GM19395 (cell line): Measurements from ENCODE around the gene ARL3.

Experiments
- ATAC-seq: cut with Tn5 transposase; IDR thresholded peaks from one replicate; pipeline ENCODE4 v1.9.1; 2021; ENCODE audit warnings: mild to moderate bottlenecking, moderate library complexity; ENCODE audit not compliant: unreplicated experiment

Gene ARL3

DNA sequence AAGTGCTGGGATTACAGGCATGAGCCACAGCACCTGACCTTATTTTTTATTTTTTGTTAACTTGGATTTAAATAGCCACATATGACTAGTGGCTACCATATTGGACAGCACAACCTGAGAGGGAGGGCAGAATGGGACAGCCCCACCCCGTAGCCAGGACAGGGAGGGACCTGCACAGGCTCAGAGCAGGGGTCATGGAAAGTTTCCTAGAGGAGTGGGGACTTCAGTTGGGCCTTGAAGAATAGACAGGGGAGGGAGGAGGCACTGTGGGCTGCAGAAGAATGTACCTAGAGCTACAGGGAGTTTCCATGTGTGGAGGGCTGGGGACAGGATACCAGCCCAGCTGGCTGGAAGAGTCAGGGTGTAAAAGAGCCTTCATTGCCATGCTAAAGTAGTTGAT lies 61.1 kb downstream of the ARL3 start:
- no peak for ATAC-seq

- ATAC-seq = peak; percentile 60
These were observed 61.9 kb downstream of the ARL3 start for GRCh38 chr10:102652170-102652916.

DNA sequence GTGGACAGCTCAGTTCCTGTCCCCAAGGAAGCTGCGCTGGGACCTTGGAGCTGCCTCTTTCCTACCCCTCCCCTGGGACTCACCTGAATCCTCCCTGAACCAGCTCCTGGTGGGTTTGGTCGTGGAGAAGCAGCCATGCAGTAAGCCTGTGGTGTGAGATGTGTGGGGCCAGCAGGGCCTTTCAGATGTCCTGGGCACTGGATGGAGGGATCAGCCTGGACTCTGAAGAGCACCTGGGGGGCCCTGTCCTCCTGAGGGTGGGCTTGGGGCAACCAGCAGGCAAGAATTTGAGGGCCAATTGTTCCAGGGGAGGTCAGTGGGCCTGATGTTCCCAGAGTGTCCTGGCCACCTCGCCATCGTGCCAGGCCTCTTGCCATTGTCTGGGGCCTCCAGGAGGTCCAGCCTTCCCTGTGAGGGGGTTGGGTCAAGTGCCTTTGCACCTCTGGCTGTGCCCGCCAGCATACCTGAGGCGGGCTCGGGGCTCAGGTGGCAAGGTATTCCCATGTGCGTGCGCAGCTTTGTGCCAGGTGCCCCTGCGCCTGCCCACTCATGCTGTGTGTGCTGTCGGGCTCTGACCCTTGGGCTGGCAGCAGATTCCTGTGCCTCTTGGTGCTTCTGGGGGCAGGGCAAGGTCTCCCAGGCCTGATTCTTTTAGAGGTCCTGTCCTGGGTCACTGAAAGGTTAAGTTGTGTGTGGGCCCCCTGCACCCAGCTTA lies 62.6 kb downstream of the ARL3 start:
- peak; percentile 22 for ATAC-seq

GRCh38 chr10:102650655-102651454 lies 63.3 kb downstream of the ARL3 start:
- ATAC-seq = no peak

DNA sequence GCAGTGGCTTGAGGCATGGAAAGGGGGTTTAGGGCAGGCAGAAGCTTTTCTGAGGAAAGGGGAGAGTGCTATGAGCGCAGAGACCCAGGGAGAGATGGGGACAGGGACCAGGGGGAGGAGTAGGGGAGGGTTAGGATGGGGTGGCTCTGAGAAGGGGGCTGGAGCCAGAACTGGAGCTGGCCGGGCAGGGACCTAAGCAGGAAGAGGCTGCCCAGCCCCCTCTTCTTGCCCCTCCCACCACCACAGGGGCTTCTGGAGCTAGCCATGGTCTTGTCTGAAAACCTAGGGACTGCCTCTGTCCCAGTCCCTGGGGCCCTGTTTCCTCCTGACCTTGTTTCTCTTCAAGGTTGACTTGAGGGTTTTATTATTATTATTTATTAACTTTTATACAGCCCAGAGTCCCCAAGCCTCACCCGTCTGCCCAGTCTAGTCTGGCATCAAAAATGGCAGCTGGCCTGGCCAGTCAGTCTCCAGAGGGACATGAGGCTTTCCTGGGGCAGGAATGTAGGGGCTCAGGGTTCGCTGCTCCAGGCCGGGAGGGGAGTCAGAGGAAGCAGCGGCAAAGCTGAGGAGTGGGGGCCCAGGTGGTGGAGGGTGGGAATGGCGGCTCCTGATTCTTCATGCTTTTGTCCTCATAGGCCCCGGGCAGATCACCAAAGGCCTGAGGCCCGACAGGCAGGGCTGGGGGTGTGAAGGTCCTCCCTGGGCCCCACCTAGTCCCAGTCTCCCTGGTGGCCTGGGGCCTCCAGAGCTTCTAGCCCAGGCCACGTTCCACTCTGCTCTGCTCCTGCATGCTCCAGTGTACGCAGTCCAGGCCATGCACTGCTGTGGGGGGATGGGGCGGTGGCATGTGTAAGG lies 64.2 kb downstream of the ARL3 start:
- ATAC-seq = no peak

DNA sequence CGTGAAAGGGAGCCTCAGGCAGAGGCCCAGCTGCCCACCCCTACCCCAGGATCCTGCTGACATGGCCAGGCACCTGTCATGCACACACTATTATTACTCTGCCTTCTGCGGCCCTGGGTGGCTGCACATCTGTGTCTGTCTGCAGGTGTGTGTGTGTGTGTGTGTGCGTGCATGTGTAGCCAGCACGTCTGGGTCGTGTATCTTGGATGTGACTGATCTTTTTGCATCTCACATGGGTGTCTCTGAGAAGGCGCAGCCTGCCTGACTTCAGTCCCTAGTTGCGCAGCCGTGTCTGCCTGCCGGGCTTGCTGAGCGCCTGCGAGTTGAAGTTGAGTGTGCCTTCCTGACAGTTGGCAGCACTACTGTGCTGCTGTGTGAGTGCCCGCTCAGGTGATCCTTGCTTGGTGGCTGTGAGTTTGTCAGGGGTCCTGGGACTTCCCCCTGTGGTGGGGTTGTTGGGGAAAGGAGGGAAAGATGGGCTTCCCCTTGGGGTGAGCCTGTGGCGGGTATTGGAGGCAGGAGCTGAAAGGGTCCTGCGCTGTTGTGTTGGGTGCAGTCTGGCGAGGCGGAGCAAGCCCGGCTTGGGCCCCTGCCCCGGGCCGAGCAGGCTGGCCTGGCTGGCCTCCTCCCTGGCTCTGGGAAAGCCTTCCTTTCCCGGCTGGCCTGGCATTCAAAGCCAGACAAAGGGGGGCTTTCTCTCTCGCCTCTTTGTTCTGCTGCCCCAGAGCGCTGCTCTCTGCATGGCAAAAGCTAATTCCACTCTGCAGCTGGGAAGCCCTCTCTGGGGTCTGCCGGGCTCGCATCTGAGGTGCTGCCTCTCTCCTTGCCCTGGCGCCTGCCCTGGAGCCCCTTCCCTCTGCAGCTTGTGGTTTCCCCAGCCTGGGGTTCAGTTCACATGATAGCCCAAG lies 65.1 kb downstream of the ARL3 start:
- no peak for ATAC-seq

DNA sequence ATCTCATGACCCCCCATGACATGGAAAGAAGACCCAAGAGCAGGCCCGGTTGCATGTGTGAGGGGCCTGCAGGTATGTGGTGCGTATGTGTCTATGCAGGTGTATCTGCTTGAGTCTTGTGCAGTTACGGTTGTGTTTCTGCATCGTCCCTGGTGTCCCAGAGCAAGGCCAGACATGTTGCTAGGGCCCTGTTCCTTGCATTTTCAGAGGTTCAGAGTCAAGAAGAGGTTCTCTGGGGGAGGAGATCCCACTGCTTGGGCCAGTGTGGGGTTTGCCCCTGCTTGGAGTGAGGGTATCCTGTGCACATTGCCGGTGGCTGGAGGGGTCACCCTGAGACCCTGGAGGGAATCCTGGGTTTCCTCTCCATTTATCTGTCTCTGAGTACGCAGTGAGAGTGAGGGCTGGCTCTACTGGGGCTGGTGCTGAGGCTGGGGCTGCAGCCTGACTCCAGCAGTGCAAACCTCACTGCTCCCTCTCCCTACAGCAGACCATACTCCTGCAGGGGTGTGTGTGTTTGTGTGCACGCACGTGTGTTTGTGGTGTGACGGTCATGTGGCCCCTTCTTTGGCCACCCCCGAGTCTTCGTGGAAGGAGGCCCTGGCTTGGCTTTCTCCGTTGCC lies 65.8 kb downstream of the ARL3 start:
- no peak for ATAC-seq

DNA sequence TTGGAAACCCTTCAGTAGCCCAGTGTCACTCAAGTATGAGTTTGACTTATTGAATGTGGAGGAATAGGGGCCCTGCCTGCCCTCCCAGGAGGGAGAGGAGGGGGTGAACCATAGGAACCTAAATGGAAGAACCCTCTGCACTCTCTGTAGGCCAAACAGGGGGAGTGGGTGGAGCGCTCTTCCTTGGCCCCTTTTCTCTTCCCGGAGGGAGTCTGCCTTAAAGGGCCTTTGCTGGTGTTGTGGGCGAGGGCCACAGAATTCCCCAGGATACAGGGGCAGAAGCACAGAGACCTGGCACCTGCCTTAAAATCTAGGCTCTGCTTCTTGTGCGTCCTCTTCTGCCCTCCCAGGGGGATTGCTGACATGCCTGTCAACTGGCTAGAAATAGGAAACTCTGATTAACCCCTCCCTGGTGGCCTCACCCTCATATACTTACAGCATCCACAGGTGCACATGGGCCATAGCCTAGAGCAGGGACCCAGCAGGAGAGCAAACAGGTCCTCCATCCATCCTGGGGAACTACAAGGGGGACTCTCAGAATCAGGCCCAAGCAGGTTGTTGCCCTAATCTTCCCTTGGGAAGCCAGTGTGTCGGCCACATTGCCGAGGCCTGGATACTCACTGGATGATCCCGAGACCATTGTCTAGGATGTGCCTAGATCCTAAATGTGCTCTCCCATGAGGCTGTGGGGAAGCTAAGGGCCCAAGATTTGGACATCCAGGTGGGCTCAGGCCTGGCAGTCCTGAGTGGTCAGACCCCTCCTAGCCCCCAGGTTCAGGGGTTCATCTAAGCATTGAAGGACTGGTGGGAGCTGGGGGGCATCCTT lies 66.5 kb downstream of the ARL3 start:
- ATAC-seq = no peak

DNA sequence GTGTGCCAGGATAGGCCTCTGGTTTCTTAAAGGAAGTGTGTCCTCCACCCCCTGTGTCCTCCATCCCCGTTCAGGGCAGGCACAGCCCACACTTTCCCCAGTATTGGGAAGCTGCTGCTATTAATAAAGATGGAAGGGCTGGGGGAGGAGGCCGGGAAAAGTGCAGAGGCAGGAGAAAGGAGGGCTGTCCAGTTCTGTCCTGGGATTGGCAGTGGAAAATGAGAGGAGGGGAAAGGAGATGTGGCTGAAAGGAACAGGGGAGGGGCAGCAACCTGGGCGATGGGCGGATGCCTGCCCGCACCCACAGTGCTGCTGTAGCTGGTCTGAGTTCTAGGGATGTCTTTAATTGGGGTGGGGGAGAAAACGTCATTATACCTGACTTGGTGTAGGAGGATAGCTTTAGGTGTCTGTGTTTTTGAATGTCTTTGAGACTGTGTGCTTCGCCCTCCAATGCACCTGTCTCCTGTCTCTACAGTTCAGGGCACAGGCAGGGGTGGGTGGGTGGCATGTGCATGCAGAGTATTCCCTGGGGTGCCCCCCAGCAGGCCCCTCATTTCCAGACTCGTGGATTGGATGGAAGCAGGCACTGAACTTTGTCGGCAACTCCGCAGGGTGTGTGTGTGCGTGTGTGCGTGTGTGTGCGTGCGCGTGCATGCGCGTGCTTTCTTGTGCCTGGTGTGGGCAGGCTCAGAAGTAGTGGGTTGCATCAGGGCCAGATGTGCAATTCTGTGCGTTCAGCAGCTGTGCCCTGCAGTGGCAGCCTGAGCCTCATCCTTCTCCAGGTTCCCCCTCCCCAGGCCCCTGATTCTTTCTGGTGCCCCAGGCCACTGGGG lies 67.4 kb downstream of the ARL3 start:
- ATAC-seq = no peak

DNA sequence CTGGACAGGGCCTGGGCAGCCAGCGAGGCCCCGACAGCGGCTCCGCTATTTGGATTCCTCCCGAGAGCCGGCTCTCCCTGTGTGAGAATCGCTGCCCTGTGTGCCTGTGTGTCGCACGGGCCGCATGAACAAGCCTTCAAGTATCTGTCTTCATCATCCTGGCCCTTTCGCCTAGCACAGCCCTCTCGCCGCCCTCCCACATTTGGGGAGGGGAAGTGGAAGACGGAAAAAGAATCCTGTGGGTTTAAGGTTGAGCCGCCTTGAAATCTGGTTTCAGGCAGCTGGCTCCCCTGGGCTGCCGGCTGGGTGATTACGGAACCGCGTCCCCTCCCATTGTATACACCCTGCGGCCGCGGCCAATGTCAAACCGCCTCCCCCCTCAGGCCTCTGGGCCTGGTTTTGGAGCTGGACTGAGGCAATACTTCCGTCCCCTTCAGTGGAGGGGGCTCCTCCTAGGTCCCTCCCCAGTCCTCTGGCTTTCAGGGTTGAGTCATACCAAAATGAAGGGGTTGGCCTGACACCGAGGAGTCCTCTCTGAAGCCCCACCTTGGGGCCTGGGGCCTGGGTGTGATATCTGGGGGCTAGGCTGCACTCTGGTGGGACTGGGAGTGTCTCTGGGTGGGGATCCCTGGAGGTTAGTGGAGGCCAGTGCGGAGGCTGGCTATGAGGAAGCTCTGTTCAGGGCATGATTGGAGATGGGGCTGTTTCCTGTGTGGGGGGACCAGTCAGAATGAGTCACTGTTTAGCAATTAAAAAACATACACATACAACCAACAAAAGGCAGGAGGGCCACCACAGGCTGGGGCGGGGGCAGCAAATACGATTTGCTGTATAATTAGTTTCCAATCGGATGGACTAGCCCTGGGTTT lies 68.2 kb downstream of the ARL3 start:
- ATAC-seq = peak; percentile 45

DNA sequence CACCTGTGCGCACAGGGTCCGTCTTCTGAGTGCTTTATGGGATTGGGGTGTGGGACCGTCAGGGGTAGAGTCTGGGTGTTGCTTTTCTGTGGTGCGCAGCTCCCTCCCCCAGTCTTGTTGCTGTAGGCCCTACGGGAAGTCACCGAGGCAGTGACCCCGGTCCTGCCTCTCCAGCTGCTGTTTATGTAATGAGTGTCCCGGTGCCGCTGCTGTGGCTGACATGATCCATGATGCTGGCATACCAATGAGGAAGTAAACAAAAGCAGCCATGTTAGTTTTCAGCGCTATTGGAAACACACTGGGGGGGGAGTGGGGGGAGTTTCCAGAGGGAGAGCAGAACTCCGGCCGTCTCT lies 68.8 kb downstream of the ARL3 start:
- ATAC-seq = no peak

- no peak for ATAC-seq
These were observed 69.4 kb downstream of the ARL3 start for GRCh38 chr10:102644646-102645387.

DNA sequence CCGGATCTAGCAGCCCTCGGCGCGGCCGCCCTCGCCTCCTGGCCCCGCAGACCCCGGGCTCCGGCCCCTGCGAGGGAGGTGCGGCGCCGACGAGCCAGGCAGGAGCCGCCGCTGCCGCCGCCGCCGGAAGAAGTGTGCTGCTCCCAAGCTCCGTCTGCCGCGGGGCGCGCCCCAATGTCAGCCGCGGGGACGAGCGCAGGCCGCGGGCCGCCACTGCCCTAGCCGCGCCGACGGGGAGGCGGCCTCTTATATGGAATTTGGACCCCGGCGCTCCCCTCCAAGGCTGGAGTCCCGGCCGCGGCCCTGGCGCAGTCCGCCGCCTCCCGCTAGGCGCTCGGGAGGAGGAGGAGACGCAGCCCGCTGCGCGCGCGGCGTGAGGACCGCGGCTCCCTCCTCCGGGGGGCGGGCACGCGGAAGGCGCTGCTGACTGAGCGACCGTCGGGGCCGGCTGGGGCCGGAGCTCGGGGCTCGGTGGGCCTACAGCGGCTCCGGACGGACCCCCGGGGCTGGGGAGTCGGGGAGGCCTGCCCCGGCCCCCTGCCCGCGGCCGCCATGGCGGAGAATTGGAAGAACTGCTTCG lies 70.0 kb downstream of the ARL3 start, which contains the start of gene TRIM8:
TRIM8 (plus strand) TSS at position 414 of the 580 bp plus-strand sequence; CDS start at position 553, 139 bp downstream.
- no peak for ATAC-seq

GRCh38 chr10:102643336-102644065 lies 70.7 kb downstream of the ARL3 start:
- ATAC-seq = no peak
